H7 (cell line): ENCODE measurements around the gene TTN. TPM values are rescaled to one million over a fixed set of nuclear protein-coding genes. Genes with fewer than 3 reads are reported as not detected.

ENCODE experiments used
- DNase-seq: peaks from one replicate; pipeline ENCODE4 v3.0.0; 2012
- H3K27me3 ChIP-seq: 2 replicates; pipeline ENCODE4 v1.6.0; 2011; ENCODE audit warnings: mild to moderate bottlenecking, low read length; ENCODE audit not compliant: control insufficient read depth, insufficient read depth
- H3K36me3 ChIP-seq: replicated peaks from 2 replicates; pipeline ENCODE4 v1.5.1; 2011; ENCODE audit warnings: low read length; ENCODE audit not compliant: control insufficient read depth, insufficient read depth
- H3K4me3 ChIP-seq: 2 replicates; pipeline ENCODE4 v1.5.1; 2011; ENCODE audit warnings: low read depth, mild to moderate bottlenecking, control low read depth, low read length, moderate library complexity; ENCODE audit not compliant: insufficient read depth
- total RNA-seq: library from RNA; depleted of rRNA; stranded (reverse); fragments of >200 nt; shearing (Covaris generic); gene quantifications from 2 replicates; pipeline ENCODE4 v1.2.3, GENCODE V29; 2014

TTN gene
- total RNA-seq, 1 experiment from 2014 or later, result 0.80 TPM

DNA sequence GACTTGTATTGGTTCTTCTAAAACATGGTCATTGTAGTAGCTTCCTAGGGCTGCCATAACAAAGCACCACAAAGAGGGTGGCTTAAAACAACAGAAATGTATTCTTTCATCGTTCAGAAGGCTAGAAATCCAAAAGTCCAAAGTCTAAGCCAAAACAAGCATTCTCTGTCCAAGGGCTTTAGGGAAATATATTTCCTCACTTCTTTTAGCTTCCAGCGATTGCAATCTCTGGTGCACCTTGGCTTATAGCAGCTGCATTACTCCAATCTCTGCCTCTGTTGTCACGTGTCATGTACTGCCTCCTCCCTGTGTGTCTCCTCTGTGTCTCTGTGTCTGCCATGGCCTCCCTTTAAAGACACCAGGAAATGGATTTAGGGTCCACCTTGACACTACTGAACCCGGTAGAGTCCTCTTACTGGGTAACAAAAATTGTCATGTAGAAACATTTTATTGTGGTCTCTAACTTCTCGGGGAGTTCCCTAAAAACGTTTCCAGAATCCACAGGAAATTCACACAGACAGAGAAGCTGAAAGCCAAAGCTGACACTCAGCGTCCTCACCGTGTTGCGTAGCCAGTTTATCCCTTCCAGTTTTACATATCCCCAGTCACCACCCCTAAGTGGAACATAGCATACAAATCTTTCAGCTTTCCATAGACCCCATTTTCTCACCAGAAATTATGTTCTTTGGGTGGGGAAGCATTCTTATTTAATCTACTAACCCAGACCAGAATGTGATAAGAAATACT is 20.7 kb upstream of the TTN start:
- no peaks in the 10 kb centered on the region for H3K27me3 ChIP-seq
- H3K36me3 ChIP-seq, result no peaks in the 10 kb centered on the region
- DNase-seq, result no peak
- H3K4me3 ChIP-seq, result no peak overlapping the region

DNA sequence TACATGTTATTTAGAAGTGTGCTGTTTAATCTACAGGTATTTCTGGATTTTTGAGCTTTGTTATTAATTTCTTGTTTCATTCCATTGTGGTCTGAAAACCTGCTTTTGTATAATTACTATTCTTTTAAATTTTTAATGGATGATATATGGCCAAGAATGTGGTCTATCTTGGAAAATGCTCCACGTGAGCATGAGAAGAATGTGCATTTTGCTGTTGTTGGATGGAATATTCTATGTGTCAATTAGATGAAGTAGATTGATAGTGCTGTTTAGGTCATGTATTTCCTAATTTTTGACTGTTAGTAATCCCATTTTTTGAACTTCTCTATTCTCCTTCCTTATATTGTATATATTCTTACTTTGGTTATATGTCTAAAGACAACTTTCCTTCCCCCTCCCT is 19.9 kb upstream of the TTN start:
- H3K27me3 ChIP-seq, result no peaks in the 10 kb centered on the region
- H3K36me3 ChIP-seq, result no peaks in the 10 kb centered on the region
- DNase-seq, result no peak
- no peak overlapping the region for H3K4me3 ChIP-seq

DNA sequence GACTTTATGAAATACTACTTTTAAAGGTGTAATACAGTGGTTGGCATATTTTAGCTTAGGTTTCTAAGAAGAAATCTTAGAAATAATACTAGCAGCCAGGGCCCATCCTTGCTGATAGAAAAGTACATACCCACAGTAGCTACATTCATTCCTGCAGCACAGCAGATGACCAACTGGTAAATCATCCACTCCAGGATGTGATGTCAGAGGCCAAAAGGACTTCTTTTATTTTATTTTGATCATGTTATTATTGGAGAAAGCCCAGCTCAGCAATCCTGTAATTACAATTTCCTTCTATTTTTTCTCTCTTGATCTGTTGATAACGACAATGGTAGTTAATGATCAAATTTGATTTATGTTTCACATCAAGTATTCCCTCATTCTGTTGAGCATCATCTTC is 18.0 kb upstream of the TTN start:
- Histone ChIP-seq H3K4me3 (no peak overlapping the region), H3K27me3 (no peaks in the 10 kb centered on the region), H3K36me3 (no peaks in the 10 kb centered on the region)
- DNase-seq, result no peak

DNA sequence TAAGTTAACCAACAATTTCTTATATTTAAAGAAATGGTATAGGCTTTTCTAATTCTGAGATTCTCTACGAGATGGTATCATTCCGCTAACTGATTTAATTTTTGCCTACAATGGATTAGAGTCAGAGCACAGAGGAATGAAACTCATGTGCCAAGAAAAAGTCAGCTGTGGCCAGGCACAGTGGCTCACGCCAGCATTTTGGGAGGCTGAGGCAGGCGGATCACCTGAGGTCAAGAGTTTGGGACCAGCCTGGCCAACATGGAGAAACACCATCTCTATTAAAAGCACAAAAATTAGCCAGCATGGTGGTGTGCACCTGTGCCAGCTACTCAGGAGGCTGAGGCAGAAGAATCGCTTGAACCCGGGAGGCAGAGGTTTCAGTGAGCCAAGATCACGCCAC is 17.0 kb upstream of the TTN start:
- Histone ChIP-seq H3K36me3 (no peaks in the 10 kb centered on the region), H3K27me3 (no peaks in the 10 kb centered on the region), H3K4me3 (no peak overlapping the region)
- no peak for DNase-seq

DNA sequence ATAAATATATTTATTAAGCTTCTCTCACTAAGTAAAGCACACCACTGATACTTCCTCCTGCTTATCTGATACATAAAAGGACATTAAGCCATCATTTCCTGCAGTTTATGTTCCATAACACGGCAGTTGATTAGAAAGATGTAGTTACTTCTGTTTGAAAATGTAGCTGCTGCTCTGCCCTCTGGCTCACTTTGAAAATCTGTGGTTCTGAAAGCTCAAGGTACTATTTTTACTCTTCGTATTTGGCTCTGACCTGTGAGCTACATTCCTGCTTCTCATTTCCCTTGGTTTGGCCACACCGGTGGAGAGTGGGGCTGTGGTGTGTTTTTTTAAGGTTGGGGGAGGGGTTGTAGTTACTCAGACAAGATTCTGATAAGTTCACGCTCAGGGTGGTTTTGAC is 12.8 kb upstream of the TTN start:
- Histone ChIP-seq H3K36me3 (no peaks in the 10 kb centered on the region), H3K4me3 (no peak overlapping the region), H3K27me3 (no peaks in the 10 kb centered on the region)
- no peak for DNase-seq

DNA sequence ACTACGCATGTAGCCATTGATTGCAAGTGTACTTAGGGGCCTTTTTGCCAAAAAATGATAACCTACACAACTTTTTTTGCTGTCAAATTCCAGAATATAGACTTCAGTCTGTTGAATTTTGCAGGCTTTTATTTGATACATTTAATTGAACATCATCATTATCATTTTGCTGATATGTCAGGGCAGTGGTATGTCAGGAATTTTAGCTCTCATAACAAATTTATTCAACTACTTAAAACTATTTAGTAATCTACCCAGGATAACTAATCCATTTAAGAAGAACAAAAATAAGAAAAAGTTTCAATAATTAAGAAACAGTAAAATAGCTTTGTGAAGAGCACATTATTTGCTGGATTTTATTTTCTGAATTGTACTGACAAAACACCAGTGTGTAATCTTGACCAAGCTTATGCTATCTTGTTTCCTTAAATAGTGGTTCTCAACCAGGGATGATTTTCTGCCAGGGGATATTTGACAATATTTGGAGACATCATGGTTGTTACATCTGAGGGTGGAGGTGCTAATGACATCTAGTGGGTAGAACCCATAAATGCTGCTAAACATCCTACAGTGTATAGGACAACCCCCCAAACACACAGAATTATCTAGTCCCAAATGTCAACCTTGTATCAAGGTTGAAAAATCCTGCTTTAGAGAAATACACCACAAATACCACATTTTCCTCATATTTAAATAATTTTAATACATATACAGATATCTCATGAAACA is 12.1 kb upstream of the TTN start:
- H3K36me3 ChIP-seq, result no peaks in the 10 kb centered on the region
- DNase-seq, result no peak
- no peaks in the 10 kb centered on the region for H3K27me3 ChIP-seq
- H3K4me3 ChIP-seq, result no peak overlapping the region

DNA sequence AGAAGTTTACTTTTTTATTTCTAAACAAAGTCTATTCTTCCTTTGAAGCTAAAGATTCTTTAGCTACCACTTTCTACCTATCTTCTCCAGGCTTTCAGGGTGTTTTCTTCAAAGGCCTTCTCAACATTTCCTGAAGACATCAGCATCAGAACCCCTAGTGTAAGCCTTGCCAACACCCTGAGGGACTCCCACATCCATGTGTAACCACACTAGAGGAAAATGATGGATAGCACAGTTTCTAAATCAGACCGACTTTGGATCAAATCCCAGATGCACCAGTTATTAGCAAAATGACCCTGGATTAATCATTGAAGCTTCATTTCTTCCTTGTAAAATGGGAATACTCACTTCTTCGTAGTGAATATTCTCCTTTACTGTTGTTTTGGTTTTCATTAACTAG is 4.7 kb upstream of the TTN start:
- DNase-seq, result no peak
- Histone ChIP-seq H3K36me3 (no peaks in the 10 kb centered on the region), H3K4me3 (no peak overlapping the region), H3K27me3 (no peaks in the 10 kb centered on the region)

DNA sequence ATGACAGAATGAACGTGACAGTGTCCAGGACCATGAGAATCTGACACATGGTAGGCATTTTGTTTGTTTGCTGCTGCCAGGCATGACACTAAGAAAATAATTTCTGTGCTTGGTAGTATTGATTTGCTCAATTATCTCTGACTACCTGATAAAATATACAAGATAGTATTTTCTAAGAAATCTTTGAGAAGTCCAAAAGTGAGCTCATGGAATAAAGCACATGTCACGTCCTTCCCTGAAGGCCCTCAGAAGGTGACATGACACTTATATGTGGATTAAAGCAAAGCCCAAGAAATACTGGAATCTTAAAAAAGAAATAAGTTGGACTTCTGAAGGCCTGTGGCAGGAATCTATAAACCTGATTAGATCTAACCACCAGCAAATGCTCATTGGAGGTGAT is 3.8 kb upstream of the TTN start:
- H3K4me3 ChIP-seq, result no peak overlapping the region
- no peak for DNase-seq
- no peaks in the 10 kb centered on the region for H3K36me3 ChIP-seq
- H3K27me3 ChIP-seq, result no peaks in the 10 kb centered on the region

DNA sequence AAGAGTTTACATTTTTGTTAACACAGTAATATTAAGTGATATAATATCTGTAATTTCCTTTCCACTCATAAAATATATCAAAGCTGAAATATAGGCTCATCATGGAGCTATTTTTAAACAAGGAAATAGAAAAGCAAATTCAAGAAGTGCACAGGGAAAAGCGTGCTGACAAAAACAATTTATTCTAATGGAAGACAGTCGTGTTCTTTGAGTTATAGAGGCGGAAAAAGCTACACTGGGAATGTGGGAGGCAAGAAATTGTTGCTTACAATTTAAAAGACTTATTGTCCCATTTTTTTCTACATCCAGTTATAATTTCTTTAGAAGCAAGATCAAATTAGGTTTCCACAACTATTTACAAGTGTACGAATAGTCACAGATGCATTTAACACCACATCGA is 3.2 kb upstream of the TTN start:
- H3K27me3 ChIP-seq, result no peaks in the 10 kb centered on the region
- no peak overlapping the region for H3K4me3 ChIP-seq
- H3K36me3 ChIP-seq, result no peaks in the 10 kb centered on the region
- DNase-seq, result no peak

DNA sequence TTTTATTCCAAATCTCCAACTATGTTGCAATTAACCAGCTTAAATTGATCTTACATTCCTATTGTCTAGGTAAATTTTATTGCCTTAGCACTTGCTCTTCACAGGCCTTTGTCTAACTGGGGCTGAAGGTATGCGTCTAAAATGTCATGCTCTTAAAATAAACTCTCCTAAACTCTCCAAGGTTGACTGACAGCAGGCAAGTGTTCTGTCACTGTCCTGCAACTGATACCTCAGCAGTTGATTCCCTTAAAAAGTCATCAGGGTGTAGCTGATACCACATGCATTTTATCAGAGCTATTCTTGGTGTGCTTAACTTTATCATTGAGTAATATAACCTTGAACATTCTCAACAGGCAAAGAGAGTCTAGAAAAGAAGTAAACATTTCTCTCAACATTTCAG is 680 bp downstream of the TTN start:
- no peak overlapping the region for H3K4me3 ChIP-seq
- H3K27me3 ChIP-seq, result no peaks in the 10 kb centered on the region
- no peaks in the 10 kb centered on the region for H3K36me3 ChIP-seq
- DNase-seq, result no peak

DNA sequence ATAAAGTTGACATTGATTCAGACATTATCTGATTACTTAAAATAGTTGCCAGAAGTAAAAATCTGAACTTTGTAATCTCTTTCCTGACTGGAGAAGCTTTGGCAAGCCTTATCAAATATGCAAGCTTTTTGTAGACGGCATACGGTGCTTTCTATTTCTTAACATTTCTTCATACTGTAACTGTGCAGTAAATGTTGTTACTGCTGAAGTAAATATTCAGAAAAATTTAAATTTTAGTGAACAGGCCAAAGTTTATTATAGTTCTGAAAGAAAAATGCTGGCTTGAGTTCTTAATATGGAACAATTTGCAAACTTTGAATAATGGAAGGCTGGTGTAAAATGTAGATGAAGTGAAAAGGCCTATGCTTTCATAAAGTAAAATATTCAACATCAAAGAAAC is 1.8 kb downstream of the TTN start:
- no peak for DNase-seq
- H3K4me3 ChIP-seq, result no peak overlapping the region
- no peaks in the 10 kb centered on the region for H3K27me3 ChIP-seq
- H3K36me3 ChIP-seq, result no peaks in the 10 kb centered on the region

DNA sequence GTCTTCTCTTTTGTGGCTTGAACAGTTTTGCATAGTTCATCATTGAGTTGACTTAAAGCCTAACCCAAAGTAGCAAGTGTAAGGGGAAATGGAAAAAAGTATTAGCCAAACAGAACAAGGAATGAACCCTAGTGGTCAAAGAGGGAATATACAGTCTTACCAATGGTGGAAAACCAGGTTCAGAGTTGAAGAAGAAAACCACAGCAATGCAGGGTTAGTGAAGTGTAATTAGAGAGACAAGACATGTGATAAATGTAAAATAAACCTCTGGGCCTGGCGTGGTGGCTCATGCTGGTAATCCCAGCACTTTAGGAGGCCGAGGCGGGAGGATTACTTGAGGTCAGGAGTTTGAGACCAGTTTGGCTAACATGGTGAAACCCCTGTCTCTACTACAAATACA is 2.4 kb downstream of the TTN start:
- H3K27me3 ChIP-seq, result no peaks in the 10 kb centered on the region
- no peak overlapping the region for H3K4me3 ChIP-seq
- peak; percentile 27 for DNase-seq
- no peaks in the 10 kb centered on the region for H3K36me3 ChIP-seq

DNA sequence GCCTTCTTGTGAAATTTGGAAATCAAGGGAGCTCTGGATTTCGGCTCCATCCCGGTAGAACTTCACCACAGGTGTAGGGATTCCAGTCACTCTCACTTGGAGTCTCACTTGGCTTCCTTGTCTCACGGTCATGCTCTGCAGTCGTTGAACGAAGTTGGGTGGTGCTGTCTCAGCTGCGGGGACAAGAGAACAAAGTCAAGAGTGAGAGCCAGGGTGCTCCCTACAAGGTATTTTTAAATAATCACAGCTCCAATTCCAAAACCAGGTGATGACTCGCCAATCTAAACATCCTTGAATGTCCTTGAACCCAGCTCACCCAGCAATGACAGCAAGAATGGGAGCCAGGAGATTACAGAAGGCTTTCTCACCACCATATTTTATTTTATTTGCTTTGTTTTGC is 6.7 kb downstream of the TTN start:
- Histone ChIP-seq H3K36me3 (no peaks in the 10 kb centered on the region), H3K4me3 (no peak overlapping the region), H3K27me3 (no peaks in the 10 kb centered on the region)
- DNase-seq, result no peak

DNA sequence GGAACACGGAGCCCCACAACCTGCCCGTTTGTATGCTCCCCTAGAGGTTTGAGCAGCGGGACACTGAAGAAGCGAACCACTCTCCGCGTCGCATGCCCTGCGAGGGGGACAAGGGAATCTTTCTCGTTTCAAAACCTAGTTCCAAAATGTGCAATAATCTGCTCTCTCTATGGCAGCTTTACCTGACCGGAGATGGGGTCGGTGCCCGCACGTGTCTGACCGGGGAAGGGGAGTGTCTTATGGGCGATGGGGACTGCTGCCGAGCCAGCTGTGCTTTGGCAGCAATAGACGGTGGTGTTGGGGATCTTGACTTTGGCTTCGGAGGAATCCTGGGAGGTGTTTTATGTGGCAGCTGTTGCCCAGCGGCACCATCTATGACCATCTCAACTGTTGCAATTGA is 7.9 kb downstream of the TTN start:
- Histone ChIP-seq H3K36me3 (no peaks in the 10 kb centered on the region), H3K27me3 (no peaks in the 10 kb centered on the region), H3K4me3 (no peak overlapping the region)
- DNase-seq, result no peak

DNA sequence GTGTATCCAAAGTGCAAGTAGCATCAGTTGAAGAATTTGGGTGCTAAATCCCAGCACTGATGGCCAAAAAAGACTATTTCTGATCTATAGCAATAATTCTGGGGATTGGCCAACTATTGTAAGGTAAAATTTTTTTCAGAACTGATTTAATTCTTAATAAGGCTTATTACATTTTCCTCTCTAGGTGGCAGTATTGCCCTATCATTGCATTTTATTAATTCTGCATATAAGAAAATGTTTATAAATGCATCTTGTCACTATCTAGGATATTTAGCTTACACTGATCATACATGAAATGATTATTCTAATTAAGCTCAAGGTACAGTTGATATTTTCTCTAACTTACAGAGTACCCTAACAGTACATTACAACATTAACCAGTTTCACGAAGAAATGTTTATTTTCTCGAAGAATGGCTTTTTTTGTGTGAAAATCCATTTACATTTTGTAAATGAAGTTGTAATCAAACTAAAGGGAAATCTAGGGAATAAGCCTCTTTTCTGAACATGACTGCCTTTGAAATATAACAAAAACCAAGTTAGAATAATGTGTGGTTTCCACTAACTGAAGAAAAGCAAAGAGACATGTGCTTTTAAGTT is 11.0 kb downstream of the TTN start:
- no peak for DNase-seq
- Histone ChIP-seq H3K36me3 (no peaks in the 10 kb centered on the region; the same call in 1 of the 2 replicates), H3K4me3 (no peak overlapping the region), H3K27me3 (no peaks in the 10 kb centered on the region)
